Activated CD4-positive, alpha-beta T cell treated with anti-CD3 and anti-CD28 coated beads, Interleukin-2, Interleukin-6, amounts not matched to agents 100 ng/mL and 50 ng/mL, durations not matched to agents 16 hours and 8 hours (primary cell): Measurements from ENCODE around the gene RTF1.

Source experiments
- DNase-seq: peaks from one replicate; pipeline ENCODE4 v3.0.0-alpha.2; 2020

RTF1 gene

GRCh38 chr15:41507820-41508290 is 91.0 kb downstream of the RTF1 start:
- no peak for DNase-seq

DNA sequence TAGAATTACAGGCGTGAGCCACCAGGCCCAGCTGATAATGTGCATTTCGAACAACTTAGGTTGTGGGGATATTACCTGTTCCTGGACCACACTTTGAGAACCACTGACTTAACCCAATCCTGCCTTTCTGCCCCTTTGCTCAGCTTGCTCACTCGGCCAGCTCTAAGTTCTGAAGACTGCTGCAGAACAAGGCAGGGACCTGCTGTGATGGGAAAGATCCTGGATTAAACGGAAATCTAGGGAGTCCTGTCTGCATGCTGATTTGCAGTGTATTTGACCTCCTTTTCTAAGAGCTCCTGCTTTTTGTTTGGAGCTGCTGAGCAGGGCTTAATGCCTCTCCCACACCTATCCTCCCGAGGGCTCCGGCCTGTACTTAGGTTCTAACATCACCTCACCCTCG is 93.8 kb downstream of the RTF1 start:
- no peak for DNase-seq

DNA sequence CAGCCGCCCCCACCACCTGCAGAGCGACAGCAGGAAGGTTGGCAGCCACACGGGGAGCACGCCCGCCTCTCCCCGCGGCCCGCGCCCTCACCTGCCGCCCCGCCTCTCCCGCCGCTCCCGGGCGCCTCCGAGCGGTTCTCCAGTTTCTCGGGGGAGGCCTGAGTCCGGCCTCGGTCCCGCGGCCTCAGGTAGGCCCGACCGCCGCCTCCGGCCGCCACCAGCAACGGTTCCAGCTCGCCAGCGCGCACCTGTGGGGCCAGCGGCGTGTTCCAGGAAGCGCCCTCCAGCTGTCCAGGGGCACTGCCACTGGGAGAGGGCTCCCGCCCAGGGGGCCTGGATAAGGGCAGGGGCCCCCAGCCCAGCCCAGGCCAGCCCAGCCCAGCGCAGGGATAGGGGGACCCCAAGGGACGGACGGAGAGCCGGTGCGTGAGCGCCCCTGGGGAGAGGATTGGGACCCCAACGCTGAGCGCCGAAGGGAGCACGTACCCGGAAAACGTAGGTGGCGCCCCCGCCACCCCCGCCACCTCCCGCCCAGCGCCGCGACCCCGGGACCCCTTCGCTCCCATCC is 94.5 kb downstream of the RTF1 start:
- no peak for DNase-seq

- DNase-seq, result no peak
These were observed 95.0 kb downstream of the RTF1 start for GRCh38 chr15:41511899-41512369.

GRCh38 chr15:41512512-41512939 is 95.6 kb downstream of the RTF1 start:
- DNase-seq, result no peak

DNA sequence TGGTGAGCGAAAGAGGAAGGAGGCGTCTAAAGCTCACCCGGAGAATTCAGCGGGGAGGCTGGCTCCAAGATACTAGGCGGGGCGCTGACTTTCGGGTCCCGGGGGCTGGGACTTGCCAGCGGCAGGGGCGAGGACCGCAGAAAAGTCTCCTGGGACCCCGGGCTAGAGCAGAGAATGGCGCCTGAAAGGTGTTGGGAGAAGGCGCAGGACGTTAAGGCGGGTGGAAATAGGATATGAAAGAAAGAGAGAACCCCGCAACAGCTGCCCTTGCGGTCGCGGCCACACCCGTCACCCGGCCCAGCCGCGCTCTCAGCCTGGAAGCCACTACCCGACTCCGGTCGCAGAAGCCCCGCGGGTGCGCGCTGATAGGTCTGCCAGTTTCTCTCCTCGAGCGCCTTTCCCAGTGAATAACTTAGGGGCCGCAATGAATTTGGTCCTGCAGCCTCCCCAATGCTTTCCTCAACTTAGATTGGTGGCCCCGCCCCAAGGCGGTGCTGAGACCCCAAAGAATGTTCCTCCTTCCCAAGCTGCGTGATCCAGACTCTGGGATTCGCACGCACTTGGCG is 96.1 kb downstream of the RTF1 start:
- no peak for DNase-seq

GRCh38 chr15:41513506-41514227 is 96.8 kb downstream of the RTF1 start, which contains the start of gene LTK:
Gene LTK (minus strand): TSS chr15:41513827. CDS start chr15:41513709, 118 bp downstream.
- DNase-seq, result no peak

DNA sequence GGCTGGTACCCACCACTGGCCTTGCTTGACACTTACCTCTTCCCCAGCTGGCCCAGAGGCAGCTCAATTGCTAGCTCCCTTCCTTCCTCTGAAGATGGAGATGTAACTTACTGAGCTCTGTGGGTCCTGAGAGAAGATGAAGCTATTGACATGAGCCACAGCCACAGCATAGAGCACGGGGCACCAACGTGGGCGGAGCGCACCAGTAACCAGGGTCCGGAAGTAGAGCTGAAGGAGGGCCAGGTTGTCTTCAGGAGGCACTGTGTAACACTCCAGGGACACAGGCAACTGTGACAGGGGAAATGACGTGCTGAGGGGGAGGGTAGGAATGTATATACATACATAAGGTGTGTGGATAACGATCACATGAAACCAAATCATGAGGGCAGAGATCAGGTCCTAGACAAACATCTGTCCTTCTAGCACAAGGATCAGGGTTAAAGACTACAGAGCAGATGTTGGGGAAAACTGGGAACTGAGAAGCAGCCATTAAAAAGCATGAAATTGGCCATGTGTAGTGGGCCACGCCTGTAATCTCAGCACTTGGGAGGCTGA is 101.1 kb downstream of the RTF1 start:
- DNase-seq, result no peak

GRCh38 chr15:41520636-41521035 is 103.7 kb downstream of the RTF1 start:
- DNase-seq, result no peak

GRCh38 chr15:41521614-41522013 is 104.7 kb downstream of the RTF1 start:
- no peak for DNase-seq

DNA sequence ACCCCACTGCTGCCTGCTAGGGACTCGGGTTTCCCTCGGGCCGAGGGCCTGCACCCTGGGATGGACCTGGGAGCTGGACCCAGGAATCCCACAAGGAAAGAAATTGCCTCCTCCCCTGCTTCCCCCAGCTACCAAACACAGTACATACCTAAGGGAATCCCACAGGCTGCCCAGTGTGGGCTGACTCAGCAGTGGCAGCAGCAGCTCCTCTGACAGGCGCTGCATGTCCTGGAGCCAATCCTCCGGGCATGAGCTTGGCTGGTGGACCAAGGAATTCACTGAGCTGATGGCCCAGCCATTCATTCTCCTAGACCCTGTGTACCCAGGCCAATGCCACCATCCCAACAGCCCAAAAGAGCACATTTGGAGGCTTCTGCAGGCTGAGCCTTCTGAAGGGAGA is 106.2 kb downstream of the RTF1 start:
- DNase-seq, result no peak

GRCh38 chr15:41530363-41530956 is 113.6 kb downstream of the RTF1 start:
- no peak for DNase-seq
